SW480 (cell line): ENCODE results near the gene KCNK17.

Source experiments
- DNase-seq: peaks from one replicate; pipeline ENCODE4 v3.0.0-alpha.2; 2016; ENCODE audit warnings: low spot score

KCNK17 gene

GRCh38 chr6:39314273-39314795, at the start of gene KCNK17:
TSS of gene KCNK17 (minus strand) at chr6:39314419. CDS start at chr6:39314320, 99 bp downstream.
- no peak for DNase-seq

- no peak for DNase-seq
Measured at GRCh38 chr6:39363280-39363679, 49.1 kb upstream of the KCNK17 start.

- peak; percentile 9 for DNase-seq
Measured at GRCh38 chr6:39362487-39362865, 48.3 kb upstream of the KCNK17 start.

- peak; percentile 56 for DNase-seq
Measured at GRCh38 chr6:39361657-39362486, 47.7 kb upstream of the KCNK17 start.

GRCh38 chr6:39360378-39360777, 46.2 kb upstream of the KCNK17 start:
- no peak for DNase-seq

GRCh38 chr6:39357998-39358686, 43.9 kb upstream of the KCNK17 start:
- DNase-seq = no peak

- no peak for DNase-seq
Measured at GRCh38 chr6:39353698-39354315, 39.6 kb upstream of the KCNK17 start.

- no peak for DNase-seq
Measured at GRCh38 chr6:39350723-39351505, 36.7 kb upstream of the KCNK17 start.

GRCh38 chr6:39348740-39349139, 34.5 kb upstream of the KCNK17 start:
- DNase-seq = no peak

GRCh38 chr6:39347906-39348585, 33.8 kb upstream of the KCNK17 start:
- DNase-seq = peak; percentile 8

- no peak for DNase-seq
Measured at GRCh38 chr6:39347206-39347605, 33.0 kb upstream of the KCNK17 start.

- DNase-seq = no peak
Measured at GRCh38 chr6:39344821-39345280, 30.6 kb upstream of the KCNK17 start.

GRCh38 chr6:39343396-39343870, 29.2 kb upstream of the KCNK17 start:
- no peak for DNase-seq

- DNase-seq = no peak
Measured at GRCh38 chr6:39342692-39343395, 28.6 kb upstream of the KCNK17 start.

- no peak for DNase-seq
Measured at GRCh38 chr6:39341937-39342336, 27.7 kb upstream of the KCNK17 start.

- DNase-seq = no peak
Measured at GRCh38 chr6:39341352-39341751, 27.1 kb upstream of the KCNK17 start.

GRCh38 chr6:39339868-39340550, 25.8 kb upstream of the KCNK17 start:
- no peak for DNase-seq

GRCh38 chr6:39339096-39339867, 25.1 kb upstream of the KCNK17 start:
- no peak for DNase-seq

- no peak for DNase-seq
Measured at GRCh38 chr6:39338397-39338796, 24.2 kb upstream of the KCNK17 start.
